ENCODE data around the gene ZNF609. TPM values are rescaled to one million over a fixed set of nuclear protein-coding genes. Genes with fewer than 3 reads are reported as not detected.

Gene ZNF609
- total and polyA plus RNA-seq, 10 of the 15 experiments (the other 5 are each of a cell fraction or from before 2014, with no cell fraction given) = 5.1 to 35.3 (median 13.6) TPM

DNA sequence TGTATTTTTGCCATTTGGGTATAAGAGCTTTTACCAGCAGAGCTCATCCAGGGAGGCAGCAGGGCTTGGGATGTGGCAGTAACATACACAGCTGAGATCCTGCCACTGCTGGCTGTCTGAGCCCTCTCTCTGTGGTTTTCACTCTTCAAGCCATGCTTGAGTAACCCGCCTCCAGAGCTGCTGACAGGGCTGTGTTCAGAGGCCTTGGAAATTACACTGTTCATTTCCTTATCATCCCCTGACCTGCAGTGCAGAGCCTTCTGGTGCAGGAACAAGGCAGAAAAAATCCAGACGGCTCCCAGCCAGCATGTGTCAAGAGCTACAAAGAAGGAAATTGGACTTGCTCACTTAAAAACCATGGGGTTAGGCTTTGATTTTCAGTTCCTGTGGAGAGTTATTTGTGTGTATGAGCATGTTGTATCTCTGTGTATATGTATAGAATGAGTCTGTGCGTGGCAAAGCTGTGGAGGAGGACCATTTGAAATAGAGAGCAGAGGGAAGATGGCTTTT, 47.0 kb downstream of the ZNF609 start:
- Histone ChIP-seq H3K4me1 (ENCODE audit: control insufficient read depth, insufficient read depth, low read length) (peaks cover 30% of the 10 kb centered on the region), H3K27ac (ENCODE audit: control insufficient read depth, insufficient read depth) (peak overlapping the region; percentile 76), H3K79me2 (ENCODE audit: control insufficient read depth, insufficient read depth, low read length) (peaks cover 75% of the 10 kb centered on the region), H2AFZ (ENCODE audit: control insufficient read depth, low read depth, low read length) (no peak overlapping the region), H3K4me2 (ENCODE audit: control insufficient read depth, insufficient read depth) (peak overlapping the region; percentile 56), H3K27me3 (replicated peaks in 1 of 2; ENCODE audit: control insufficient read depth in 2 of 2, insufficient read depth in 2 of 2, low read length in 1 of 2) (no peaks in the 10 kb centered on the region), H3K9ac (ENCODE audit: control insufficient read depth, insufficient read depth, low read length) (peak overlapping the region; percentile 5; the same call in 1 of the 2 replicates), H3K36me3 (ENCODE audit: control insufficient read depth in 2 of 2, insufficient read depth in 2 of 2, low read length in 1 of 2) (peaks cover 1 to 13% of the 10 kb centered on the region in 2 experiments; a peak in 3 of 4 replicates), H3K9me3 (replicated peaks; ENCODE audit: control insufficient read depth, insufficient read depth, low read length) (no peaks in the 10 kb centered on the region), H3K4me3 (no peak overlapping the region), H4K20me1 (ENCODE audit: control insufficient read depth, insufficient read depth) (no peaks in the 10 kb centered on the region)
- RAD21 ChIA-PET (ENCODE audit: unreplicated experiment) = interaction anchor here (0.5 to 3.1 kb wide), 32 partner anchors 13 to 683 kb away, joined by 3 to 45 read pairs (median 5); partner anchors contain the start of gene ZNF609
- DNase-seq (ENCODE audit: low read depth, low spot score) (peak; percentile 48), FAIRE-seq (peak; percentile 90), ATAC-seq (peak; percentile 93)
- SMC1A ChIA-PET (ENCODE audit: uncharacterized antibody, unreplicated experiment) = interaction anchor here (0.6 to 5.1 kb wide), 54 partner anchors 8 to 325 kb away, joined by 3 to 51 read pairs (median 5); partner anchors contain the start of gene ZNF609
- CTCF ChIA-PET = interaction anchor here (0.9 to 2.8 kb wide), 18 partner anchors 14 to 467 kb away, joined by 3 to 9 read pairs (median 4); no protein-coding TSS in a partner anchor
- WGBS (ENCODE audit: insufficient coverage, insufficient replicate concordance, low lambda C conversion rate, missing lambda C conversion rate) = 0% methylated on average over 3 of the region's 3 CpGs
- no TSS peak for BruUV-seq (replicated peaks)
- intact Hi-C loops (cut with micrococcal nuclease; ENCODE audit: unreplicated experiment) (no loop called here), in situ Hi-C loops (cut with MboI) (no loop called here)
- POLR2A ChIA-PET = interaction anchor here (0.5 to 2.9 kb wide), 19 partner anchors 12 to 204 kb away, joined by 3 to 15 read pairs (median 4); no protein-coding TSS in a partner anchor
- no peak for TF ChIP-seq WRNIP1 (IDR thresholded peaks at IDR 0.05; ENCODE audit: borderline replicate concordance, low read depth, low read length)
- TF ChIP-seq NR2F1 (conservative IDR thresholded peaks at IDR 0.05) = 0 out of 2 replicates have a peak, but pooled peaks have one; percentile 28
- peak; percentile 77 for TF ChIP-seq IKZF1 (conservative IDR thresholded peaks at IDR 0.05)
- TF ChIP-seq, protein P1, sequence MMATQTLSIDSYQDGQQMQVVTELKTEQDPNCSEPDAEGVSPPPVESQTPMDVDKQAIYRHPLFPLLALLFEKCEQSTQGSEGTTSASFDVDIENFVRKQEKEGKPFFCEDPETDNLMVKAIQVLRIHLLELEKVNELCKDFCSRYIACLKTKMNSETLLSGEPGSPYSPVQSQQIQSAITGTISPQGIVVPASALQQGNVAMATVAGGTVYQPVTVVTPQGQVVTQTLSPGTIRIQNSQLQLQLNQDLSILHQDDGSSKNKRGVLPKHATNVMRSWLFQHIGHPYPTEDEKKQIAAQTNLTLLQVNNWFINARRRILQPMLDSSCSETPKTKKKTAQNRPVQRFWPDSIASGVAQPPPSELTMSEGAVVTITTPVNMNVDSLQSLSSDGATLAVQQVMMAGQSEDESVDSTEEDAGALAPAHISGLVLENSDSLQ (IDR thresholded peaks at IDR 0.05) = peak; percentile 44; the same call in 1 of the 2 replicates
- no peak for TF ChIP-seq TCF12 (IDR thresholded peaks at IDR 0.05; ENCODE audit: low read depth, low read length)
- TF ChIP-seq RAD51 (IDR thresholded peaks at IDR 0.05) = no peak
- TF ChIP-seq EED (IDR thresholded peaks at IDR 0.05; ENCODE audit: low read depth) = peak; percentile 57; the same call in 1 of the 2 replicates
- no peak for TF ChIP-seq CBX5 (IDR thresholded peaks at IDR 0.05; ENCODE audit: low read depth)
- peak; percentile 60 for TF ChIP-seq ATF7 (IDR thresholded peaks at IDR 0.05; ENCODE audit: low read depth)
- no peak for TF ChIP-seq YBX1 (IDR thresholded peaks at IDR 0.05)
- no peak for TF ChIP-seq HDGF (IDR thresholded peaks at IDR 0.05)
- TF ChIP-seq SMAD5 (IDR thresholded peaks at IDR 0.05; ENCODE audit: low read depth) = no peak
- TF ChIP-seq NBN (IDR thresholded peaks at IDR 0.05) = 0 out of 2 replicates have a peak, but pooled peaks have one; percentile 52
- no peak for TF ChIP-seq EZH2 (IDR thresholded peaks at IDR 0.05; ENCODE audit: borderline replicate concordance, control insufficient read depth, low read depth, low read length)
- no peak for TF ChIP-seq SMAD1 (IDR thresholded peaks at IDR 0.05; ENCODE audit: low read depth, partially characterized antibody)
- TF ChIP-seq CBFB (IDR thresholded peaks at IDR 0.05; ENCODE audit: low read depth) = no peak; the same call in 1 of the 2 replicates
- no peak for TF ChIP-seq ZNF24 (IDR thresholded peaks at IDR 0.05)
- peak; percentile 53; the same call in 1 of the 2 replicates for TF ChIP-seq NFIC (IDR thresholded peaks at IDR 0.05; ENCODE audit: low read depth, low read length)
- TF ChIP-seq PAX5 (IDR thresholded peaks at IDR 0.05; ENCODE audit: borderline replicate concordance, low read depth, low read length) = peak; percentile 88
- TF ChIP-seq KDM1A (IDR thresholded peaks at IDR 0.05; ENCODE audit: borderline replicate concordance) = no peak
- peak; percentile 52; the same call in 1 of the 2 replicates for TF ChIP-seq MXI1 (IDR thresholded peaks at IDR 0.05; ENCODE audit: low read depth, low read length)
- TF ChIP-seq IKZF2 (IDR thresholded peaks at IDR 0.05) = peak; percentile 74 to 77; a peak in 3 of 4 replicates
- TF ChIP-seq EP300 (IDR thresholded peaks at IDR 0.05; ENCODE audit: borderline replicate concordance in 1 of 2, control insufficient read depth in 1 of 2, low read depth in 2 of 2, low read length in 2 of 2) = 0 out of 4 replicates have a peak, but pooled peaks of 1 of the 2 experiments have one; percentile 8
- 0 out of 2 replicates have a peak, but pooled peaks have one; percentile 19 for TF ChIP-seq MTA3 (IDR thresholded peaks at IDR 0.05; ENCODE audit: borderline replicate concordance, low read length)
- no peak for TF ChIP-seq NR2C1 (IDR thresholded peaks at IDR 0.05)
- TF ChIP-seq, protein P2, sequence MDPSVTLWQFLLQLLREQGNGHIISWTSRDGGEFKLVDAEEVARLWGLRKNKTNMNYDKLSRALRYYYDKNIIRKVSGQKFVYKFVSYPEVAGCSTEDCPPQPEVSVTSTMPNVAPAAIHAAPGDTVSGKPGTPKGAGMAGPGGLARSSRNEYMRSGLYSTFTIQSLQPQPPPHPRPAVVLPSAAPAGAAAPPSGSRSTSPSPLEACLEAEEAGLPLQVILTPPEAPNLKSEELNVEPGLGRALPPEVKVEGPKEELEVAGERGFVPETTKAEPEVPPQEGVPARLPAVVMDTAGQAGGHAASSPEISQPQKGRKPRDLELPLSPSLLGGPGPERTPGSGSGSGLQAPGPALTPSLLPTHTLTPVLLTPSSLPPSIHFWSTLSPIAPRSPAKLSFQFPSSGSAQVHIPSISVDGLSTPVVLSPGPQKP (IDR thresholded peaks at IDR 0.05; ENCODE audit: low read depth, low read length) = no peak
